Parathyroid adenoma (tissue), 2 donors: ENCODE results near the gene RBBP5.

Experiments
- H2AFZ ChIP-seq: fragments of 300-600 bp; sonication (generic); one replicate; pipeline ENCODE4 v1.7.0; 2017; ENCODE audit warnings: antibody characterized with exemption, mild to moderate bottlenecking
- H3K27ac ChIP-seq: fragments of 300-600 bp; sonication (generic); one replicate; pipeline ENCODE4 v1.7.0; 2017
- H3K27me3 ChIP-seq: fragments of 300-600 bp; sonication (generic); one replicate; pipeline ENCODE4 v1.7.0; 2017; ENCODE audit warnings: low read length; ENCODE audit not compliant: control insufficient read depth, insufficient read depth
- H3K36me3 ChIP-seq: fragments of 300-600 bp; sonication (generic); one replicate; pipeline ENCODE4 v1.7.0; 2017; ENCODE audit warnings: low read length; ENCODE audit not compliant: control insufficient read depth, insufficient read depth
- H3K4me1 ChIP-seq: fragments of 300-600 bp; sonication (generic); one replicate; pipeline ENCODE4 v1.7.0; 2017; ENCODE audit warnings: control low read depth
- H3K4me2 ChIP-seq: fragments of 300-600 bp; sonication (generic); one replicate; pipeline ENCODE4 v1.7.0; 2017; ENCODE audit warnings: low read length
- H3K4me3 ChIP-seq: fragments of 300-600 bp; sonication (generic); one replicate; pipeline ENCODE4 v1.7.0; 2017; ENCODE audit warnings: low read depth, low read length
- H3K79me2 ChIP-seq: fragments of 300-600 bp; sonication (generic); one replicate; pipeline ENCODE4 v1.7.0; 2017; ENCODE audit warnings: control low read depth
- H3K9ac ChIP-seq: fragments of 300-600 bp; sonication (generic); one replicate; pipeline ENCODE4 v1.7.0; 2017; ENCODE audit warnings: mild to moderate bottlenecking
- H3K9me3 ChIP-seq: fragments of 300-600 bp; sonication (generic); one replicate; pipeline ENCODE4 v1.7.0; 2017; ENCODE audit warnings: low read length; ENCODE audit not compliant: control insufficient read depth
- TF ChIP-seq, protein P1 (sequence below): fragments of 300-600 bp; sonication (generic); IDR thresholded peaks from one replicate; pipeline ENCODE4 v1.7.0; 2017; ENCODE audit warnings: antibody characterized with exemption, mild to moderate bottlenecking
- donor health status: primary hyperparathyroidism.

RBBP5 gene

DNA sequence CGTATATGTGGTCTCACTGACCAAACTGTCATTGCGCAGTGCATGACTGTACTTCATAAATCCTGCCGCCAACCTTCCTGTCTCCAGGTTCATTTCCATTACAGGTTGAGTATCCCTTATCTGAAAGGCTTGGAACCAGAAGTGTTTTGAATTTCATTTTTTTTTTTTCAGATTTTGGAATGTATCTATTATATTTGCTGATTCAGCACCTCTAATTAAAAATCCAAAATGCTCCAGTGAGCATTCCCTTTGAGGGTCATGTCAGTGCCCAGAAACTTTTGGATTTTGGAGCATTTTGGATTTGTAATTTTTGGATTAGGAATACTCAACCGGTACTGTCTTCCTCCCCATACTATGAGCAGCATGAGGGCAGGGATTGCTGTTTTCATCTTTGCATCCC is 30.7 kb upstream of the RBBP5 start:
- H3K4me2 ChIP-seq: no peak overlapping the region
- no peaks in the 10 kb centered on the region for H3K36me3 ChIP-seq
- TF ChIP-seq, protein P1, sequence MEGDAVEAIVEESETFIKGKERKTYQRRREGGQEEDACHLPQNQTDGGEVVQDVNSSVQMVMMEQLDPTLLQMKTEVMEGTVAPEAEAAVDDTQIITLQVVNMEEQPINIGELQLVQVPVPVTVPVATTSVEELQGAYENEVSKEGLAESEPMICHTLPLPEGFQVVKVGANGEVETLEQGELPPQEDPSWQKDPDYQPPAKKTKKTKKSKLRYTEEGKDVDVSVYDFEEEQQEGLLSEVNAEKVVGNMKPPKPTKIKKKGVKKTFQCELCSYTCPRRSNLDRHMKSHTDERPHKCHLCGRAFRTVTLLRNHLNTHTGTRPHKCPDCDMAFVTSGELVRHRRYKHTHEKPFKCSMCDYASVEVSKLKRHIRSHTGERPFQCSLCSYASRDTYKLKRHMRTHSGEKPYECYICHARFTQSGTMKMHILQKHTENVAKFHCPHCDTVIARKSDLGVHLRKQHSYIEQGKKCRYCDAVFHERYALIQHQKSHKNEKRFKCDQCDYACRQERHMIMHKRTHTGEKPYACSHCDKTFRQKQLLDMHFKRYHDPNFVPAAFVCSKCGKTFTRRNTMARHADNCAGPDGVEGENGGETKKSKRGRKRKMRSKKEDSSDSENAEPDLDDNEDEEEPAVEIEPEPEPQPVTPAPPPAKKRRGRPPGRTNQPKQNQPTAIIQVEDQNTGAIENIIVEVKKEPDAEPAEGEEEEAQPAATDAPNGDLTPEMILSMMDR: no peak

DNA sequence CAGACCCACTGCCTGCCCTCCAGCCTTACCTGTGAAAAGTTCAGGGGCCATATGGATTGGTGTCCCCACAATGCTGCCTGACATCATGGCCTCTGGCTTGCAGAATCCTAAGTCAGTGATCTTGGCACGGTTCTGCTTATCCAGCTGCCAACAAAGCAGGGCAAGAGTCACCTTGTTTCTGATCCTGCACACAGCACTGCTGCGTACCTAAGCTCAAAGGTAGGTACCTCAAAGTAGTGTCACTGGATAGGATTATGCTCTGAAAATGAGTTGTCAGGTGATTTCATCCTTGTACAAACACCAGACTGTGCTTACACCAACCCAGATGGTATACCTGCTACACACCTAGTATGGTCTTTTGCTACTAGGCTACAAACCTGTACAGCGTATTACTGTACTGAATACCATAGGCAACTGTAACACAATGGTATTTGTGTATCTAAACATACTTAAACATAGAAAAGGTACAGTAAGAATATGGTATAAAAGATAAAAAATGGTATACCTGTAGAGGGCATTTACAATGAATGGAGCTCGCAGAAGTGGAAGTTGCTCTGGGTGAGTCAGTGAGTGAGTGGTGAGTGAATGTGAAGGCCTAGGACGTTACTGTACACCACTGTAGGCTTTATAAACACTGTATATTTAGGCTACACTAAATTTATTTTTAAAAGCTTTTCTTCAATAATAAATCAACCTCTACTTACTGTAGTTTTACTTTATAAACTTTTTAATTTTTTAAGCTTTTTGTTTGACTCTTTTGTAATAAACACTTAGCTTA is 29.1 kb upstream of the RBBP5 start:
- Histone ChIP-seq H3K4me1 (no peaks in the 10 kb centered on the region), H3K27ac (no peak overlapping the region), H3K9ac (no peak overlapping the region), H3K27me3 (no peaks in the 10 kb centered on the region), H3K9me3 (no peaks in the 10 kb centered on the region), H3K4me2 (no peak overlapping the region), H3K79me2 (no peaks in the 10 kb centered on the region), H3K4me3 (no peak overlapping the region), H3K36me3 (no peaks in the 10 kb centered on the region), H2AFZ (no peak overlapping the region)
- TF ChIP-seq, protein P1: no peak

More for the DNA sequence above, 30.7 kb upstream of the RBBP5 start:
- H3K27ac ChIP-seq: no peak overlapping the region
- H3K79me2 ChIP-seq: no peaks in the 10 kb centered on the region
- no peaks in the 10 kb centered on the region for H3K4me1 ChIP-seq
- no peak overlapping the region for H3K4me3 ChIP-seq
- no peaks in the 10 kb centered on the region for H3K27me3 ChIP-seq
- H3K9ac ChIP-seq: no peak overlapping the region
- H2AFZ ChIP-seq: no peak overlapping the region
- H3K9me3 ChIP-seq: no peaks in the 10 kb centered on the region

GRCh38 chr1:205147191-205147835 is 25.5 kb upstream of the RBBP5 start:
- no peaks in the 10 kb centered on the region for H3K79me2 ChIP-seq
- no peaks in the 10 kb centered on the region for H3K4me1 ChIP-seq
- no peak overlapping the region for H2AFZ ChIP-seq
- H3K4me3 ChIP-seq: no peak overlapping the region
- no peaks in the 10 kb centered on the region for H3K27me3 ChIP-seq
- H3K9ac ChIP-seq: no peak overlapping the region
- H3K27ac ChIP-seq: no peak overlapping the region
- no peak overlapping the region for H3K4me2 ChIP-seq
- H3K9me3 ChIP-seq: no peaks in the 10 kb centered on the region
- TF ChIP-seq, protein P1: no peak
- no peaks in the 10 kb centered on the region for H3K36me3 ChIP-seq

DNA sequence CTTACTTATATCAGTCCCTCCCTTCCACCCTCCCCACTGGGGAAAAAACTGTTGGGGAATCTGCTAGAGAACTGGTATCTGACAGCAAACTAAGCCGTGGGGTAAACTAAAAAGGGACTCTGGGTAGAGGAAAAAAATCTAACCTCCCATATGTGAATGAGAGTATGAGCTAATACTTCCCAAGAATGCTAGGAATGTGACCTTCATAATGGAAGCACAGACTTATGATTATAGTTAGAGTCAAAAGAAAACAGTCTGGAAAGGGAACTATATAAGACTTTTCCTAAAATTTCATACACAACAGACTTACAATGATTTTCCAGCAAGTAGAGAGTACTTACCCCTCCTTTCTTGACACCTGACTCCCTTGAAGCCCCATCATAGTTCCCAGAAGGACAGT is 23.0 kb upstream of the RBBP5 start:
- no peak overlapping the region for H3K4me3 ChIP-seq
- TF ChIP-seq, protein P1: no peak

More for the DNA sequence above, 23.0 kb upstream of the RBBP5 start:
- H3K9me3 ChIP-seq: no peaks in the 10 kb centered on the region
- H2AFZ ChIP-seq: no peak overlapping the region
- H3K27me3 ChIP-seq: no peaks in the 10 kb centered on the region
- no peak overlapping the region for H3K4me2 ChIP-seq
- H3K79me2 ChIP-seq: no peaks in the 10 kb centered on the region
- H3K9ac ChIP-seq: no peak overlapping the region
- no peaks in the 10 kb centered on the region for H3K4me1 ChIP-seq
- H3K27ac ChIP-seq: no peak overlapping the region
- H3K36me3 ChIP-seq: no peaks in the 10 kb centered on the region
